HCT116 (cell line): Measurements from ENCODE around the gene CRIP3.

Experiments
- CEBPB ChIP-seq: IDR thresholded peaks from 2 replicates; pipeline ENCODE4 v1.6.1; 2012; ENCODE audit warnings: low read depth
- ELF1 ChIP-seq: IDR thresholded peaks from 2 replicates; pipeline ENCODE4 v1.6.1; 2012; ENCODE audit warnings: low read depth, borderline replicate concordance
- EZH2 ChIP-seq: fragments of 200-600 bp; sonication (generic); IDR thresholded peaks from 2 replicates; pipeline ENCODE4 v1.6.1; 2017; ENCODE audit warnings: antibody characterized with exemption, mixed run types
- POLR2A ChIP-seq: IDR thresholded peaks from 2 replicates; pipeline ENCODE4 v1.7.0; 2011; ENCODE audit warnings: borderline replicate concordance; ENCODE audit not compliant: insufficient read depth, insufficient read length; ENCODE audit errors: extremely low read depth
- POLR2AphosphoS5 ChIP-seq: IDR thresholded peaks from 2 replicates; pipeline ENCODE4 v1.6.1; 2011; ENCODE audit warnings: mild to moderate bottlenecking, low read depth, low read length, moderate library complexity
- YY1 ChIP-seq: IDR thresholded peaks from 2 replicates; pipeline ENCODE4 v1.6.1; 2011; ENCODE audit warnings: low read length, low read depth, moderate library complexity, mild to moderate bottlenecking; ENCODE audit not compliant: insufficient replicate concordance; ENCODE audit errors: extremely low read depth
- ZFX ChIP-seq: fragments of 450-650 bp; IDR thresholded peaks from 2 replicates; pipeline ENCODE4 v1.6.1; 2017
- ZNF274 ChIP-seq: fragments of 200-500 bp; sonication (Bioruptor generic); IDR thresholded peaks from 2 replicates; pipeline ENCODE4 v1.6.1; 2014; ENCODE audit warnings: mild to moderate bottlenecking, low read depth, low read length, inconsistent platforms
- TF ChIP-seq, protein P1 (sequence below), 3 experiments: fragments of 200-600 bp in 1 of 3; sonication (generic) in 1 of 3; IDR thresholded peaks in 2 of 3; conservative IDR thresholded peaks in 1 of 3; 2 replicates each; pipeline ENCODE4 v1.5.1; 2012 to 2017; ENCODE audit warnings: low read depth in 2 of 3, low read length in 2 of 3, antibody characterized with exemption in 1 of 3, borderline replicate concordance in 1 of 3, control low read depth in 1 of 3, mild to moderate bottlenecking in 1 of 3, mixed read lengths in 1 of 3, mixed run types in 1 of 3, moderate library complexity in 1 of 3; ENCODE audit not compliant: insufficient read depth in 1 of 3

DNA sequence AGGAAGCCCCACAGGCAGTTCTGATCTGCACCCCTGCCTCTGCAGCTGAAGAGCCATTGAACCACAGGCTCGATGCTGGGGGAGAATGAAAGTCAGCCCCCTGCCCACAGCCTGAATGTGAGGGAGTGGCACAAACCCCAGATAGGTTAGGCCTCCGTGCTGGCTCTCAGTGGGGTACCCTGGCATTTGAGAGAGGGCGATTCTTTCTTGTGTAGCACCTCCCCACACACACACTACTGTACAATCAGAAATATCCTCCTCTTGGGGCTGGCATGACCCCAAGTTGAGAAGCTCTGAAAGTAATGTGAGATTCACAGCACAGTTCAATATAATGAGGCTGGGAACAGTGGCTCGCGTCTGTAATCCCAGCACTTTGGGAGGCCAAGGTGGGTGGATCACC is 47.4 kb downstream of the CRIP3 start:
- TF ChIP-seq ELF1 = no peak
- no peak for TF ChIP-seq POLR2AphosphoS5
- no peak for TF ChIP-seq CEBPB
- TF ChIP-seq, protein P1, sequence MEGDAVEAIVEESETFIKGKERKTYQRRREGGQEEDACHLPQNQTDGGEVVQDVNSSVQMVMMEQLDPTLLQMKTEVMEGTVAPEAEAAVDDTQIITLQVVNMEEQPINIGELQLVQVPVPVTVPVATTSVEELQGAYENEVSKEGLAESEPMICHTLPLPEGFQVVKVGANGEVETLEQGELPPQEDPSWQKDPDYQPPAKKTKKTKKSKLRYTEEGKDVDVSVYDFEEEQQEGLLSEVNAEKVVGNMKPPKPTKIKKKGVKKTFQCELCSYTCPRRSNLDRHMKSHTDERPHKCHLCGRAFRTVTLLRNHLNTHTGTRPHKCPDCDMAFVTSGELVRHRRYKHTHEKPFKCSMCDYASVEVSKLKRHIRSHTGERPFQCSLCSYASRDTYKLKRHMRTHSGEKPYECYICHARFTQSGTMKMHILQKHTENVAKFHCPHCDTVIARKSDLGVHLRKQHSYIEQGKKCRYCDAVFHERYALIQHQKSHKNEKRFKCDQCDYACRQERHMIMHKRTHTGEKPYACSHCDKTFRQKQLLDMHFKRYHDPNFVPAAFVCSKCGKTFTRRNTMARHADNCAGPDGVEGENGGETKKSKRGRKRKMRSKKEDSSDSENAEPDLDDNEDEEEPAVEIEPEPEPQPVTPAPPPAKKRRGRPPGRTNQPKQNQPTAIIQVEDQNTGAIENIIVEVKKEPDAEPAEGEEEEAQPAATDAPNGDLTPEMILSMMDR (IDR thresholded peaks at IDR 0.05 in 2 of 3, conservative IDR thresholded peaks at IDR 0.05 in 1 of 3; ENCODE audit: borderline replicate concordance in 1 of 3, insufficient read depth in 1 of 3, low read depth in 2 of 3, low read length in 2 of 3) = no peak
- no peak for TF ChIP-seq ZFX
- no peak for TF ChIP-seq YY1
- TF ChIP-seq EZH2 = no peak
- no peak for TF ChIP-seq ZNF274
- no peak for TF ChIP-seq POLR2A
